ENCODE results near the gene SPTA1.

SPTA1 gene

GRCh38 chr1:158681606-158682005 lies 4.9 kb downstream of the SPTA1 start:
- no peak for DNase-seq

- DNase-seq = no peak
Measured at GRCh38 chr1:158679289-158679688, 7.2 kb downstream of the SPTA1 start.

GRCh38 chr1:158675563-158676323 lies 10.8 kb downstream of the SPTA1 start:
- DNase-seq = no peak

- DNase-seq = no peak
Measured at GRCh38 chr1:158674302-158674701, 12.2 kb downstream of the SPTA1 start.

DNA sequence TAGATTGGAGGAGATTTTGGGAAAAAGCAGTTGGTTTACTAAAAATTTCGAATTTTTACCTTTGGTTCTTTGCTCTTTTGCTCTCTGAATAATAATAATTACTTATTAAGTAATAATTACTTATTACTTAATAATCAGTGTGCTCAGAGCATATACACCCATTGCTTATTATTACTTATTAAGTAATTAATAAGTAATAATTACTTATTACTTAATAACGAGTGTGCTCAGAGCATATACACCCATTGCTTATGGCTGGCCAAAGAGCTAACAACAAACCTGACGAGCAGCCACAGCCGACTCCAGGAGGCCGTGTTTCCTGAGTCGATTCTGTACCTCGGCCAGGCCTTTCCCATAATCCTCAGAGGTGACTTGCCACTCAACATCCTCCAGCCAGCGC lies 20.5 kb downstream of the SPTA1 start:
- no peak for DNase-seq

- no peak for DNase-seq
Measured at GRCh38 chr1:158654571-158654970, 31.9 kb downstream of the SPTA1 start.

DNA sequence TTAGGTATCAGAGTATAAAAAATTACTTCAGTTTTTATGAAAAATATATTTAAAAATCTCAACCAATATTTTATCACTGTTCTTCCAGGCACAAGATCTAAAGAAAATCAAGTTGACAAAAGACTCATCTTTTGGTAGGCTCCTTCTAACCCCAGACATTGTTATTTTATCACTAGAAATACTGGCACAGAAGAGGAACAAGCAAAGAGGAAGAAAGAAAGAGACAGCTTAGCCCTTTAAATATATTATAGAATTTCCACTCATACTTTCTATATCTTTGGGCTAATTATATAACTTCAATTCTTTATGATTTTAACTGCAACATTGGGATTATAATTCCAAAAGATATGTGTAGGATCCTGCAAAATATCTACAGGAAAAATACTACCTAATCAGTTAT lies 32.4 kb downstream of the SPTA1 start:
- no peak for DNase-seq

DNA sequence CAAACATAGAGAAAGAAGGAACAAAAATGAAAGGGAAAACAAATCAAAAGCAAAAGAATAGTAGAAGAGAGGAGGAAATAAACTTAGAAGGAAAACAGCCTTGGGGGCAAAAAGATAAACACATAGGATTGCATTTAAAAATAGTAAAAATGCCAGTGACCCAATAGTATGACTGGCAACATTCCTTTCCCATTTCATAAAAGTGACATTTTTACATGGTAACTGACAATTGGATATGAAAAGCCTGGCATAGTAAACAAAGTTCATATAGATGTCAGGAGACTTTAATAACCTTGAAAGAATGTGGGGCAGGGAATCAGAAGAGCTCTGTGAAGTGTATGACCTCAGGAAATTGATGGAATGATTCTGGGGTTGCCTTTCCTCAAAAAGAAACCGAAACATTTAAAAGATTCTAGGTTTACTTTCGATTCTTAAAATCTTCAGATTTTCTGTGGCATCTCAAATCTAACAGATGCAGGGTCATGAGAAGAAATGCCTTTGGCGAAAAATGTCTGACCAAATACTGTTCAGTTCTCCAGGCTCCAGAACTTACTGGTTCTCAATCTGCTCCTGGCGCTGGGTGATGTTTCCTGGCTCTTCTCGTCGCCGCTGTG lies 33.7 kb downstream of the SPTA1 start:
- no peak for DNase-seq

- DNase-seq = no peak
Measured at GRCh38 chr1:158649052-158649451, 37.5 kb downstream of the SPTA1 start.

- no peak for DNase-seq
Measured at GRCh38 chr1:158646465-158646864, 40.0 kb downstream of the SPTA1 start.

DNA sequence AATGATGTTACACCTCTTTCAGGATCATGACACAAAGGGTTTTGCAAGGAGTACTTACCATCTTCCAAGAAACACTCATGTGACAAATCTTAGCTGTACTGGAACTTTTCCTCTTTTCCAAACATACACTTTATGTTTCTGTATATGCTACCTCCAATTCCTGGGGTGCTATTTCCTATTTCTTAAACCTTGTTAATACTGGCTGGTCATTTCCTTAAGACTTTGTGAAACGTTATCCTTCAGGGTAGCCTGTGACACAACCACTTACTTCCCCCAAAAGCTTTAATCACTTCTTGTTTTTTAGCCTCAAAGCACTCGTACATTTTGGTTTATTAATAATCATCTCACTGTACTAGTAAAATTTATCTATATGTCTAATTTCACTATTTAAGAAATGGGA lies 42.1 kb downstream of the SPTA1 start:
- no peak for DNase-seq

DNA sequence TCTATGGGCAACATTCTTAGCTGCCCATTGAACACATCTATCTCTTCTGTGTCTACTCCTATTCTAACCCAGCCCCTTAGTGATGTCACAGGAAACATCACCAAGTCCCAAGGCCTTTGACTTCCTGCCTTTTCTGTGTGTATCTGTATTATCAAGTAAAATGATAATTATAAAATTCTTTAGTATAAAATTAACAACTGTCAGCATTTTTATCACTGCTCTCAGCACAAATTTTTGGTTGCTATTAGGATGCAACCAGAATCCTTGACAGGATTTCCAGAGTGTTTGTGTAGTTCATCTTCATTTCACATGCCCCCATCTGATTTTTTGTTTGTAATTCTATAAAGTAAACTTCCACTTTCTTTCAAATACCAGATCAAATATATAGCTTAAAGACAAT lies 47.6 kb downstream of the SPTA1 start:
- no peak for DNase-seq

DNA sequence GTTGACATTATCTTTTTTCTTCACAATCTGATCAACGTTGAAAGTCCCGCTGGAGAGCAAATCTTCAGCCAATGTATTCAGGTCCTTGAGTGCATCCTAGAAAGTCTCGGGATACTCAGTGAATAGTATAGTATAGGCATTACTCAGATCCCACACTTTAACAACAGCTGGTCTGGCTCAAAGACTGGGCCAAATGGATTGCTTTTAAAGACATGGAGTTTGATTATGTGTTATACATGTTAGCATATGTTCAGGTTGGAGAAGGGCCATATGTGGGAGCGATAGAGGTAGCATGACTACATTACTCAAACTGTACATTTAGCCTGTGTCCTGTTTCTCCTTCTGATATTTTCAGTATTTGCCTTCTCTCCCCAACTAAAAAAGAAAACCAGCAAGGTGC lies 48.4 kb downstream of the SPTA1 start:
- DNase-seq = no peak

- no peak for DNase-seq
Measured at GRCh38 chr1:158613764-158614163, 72.8 kb downstream of the SPTA1 start.

- DNase-seq = no peak
Measured at GRCh38 chr1:158611916-158612315, 74.6 kb downstream of the SPTA1 start.

- no peak for DNase-seq
Measured at GRCh38 chr1:158607296-158607695, 79.2 kb downstream of the SPTA1 start.

GRCh38 chr1:158604968-158605367 lies 81.5 kb downstream of the SPTA1 start, which contains the start of gene OR10Z1:
Gene OR10Z1, plus strand, starts transcription at chr1:158605268. Its CDS starts 1,171 bp downstream, at chr1:158606439.
- no peak for DNase-seq

- DNase-seq = no peak
Measured at GRCh38 chr1:158600735-158601134, 85.8 kb downstream of the SPTA1 start.

GRCh38 chr1:158586942-158587341 lies 99.6 kb downstream of the SPTA1 start:
- DNase-seq = no peak

GRCh38 chr1:158583962-158584361 lies 102.6 kb downstream of the SPTA1 start:
- DNase-seq = no peak

GRCh38 chr1:158579733-158580132 lies 106.8 kb downstream of the SPTA1 start, which contains the start of gene OR10X1:
Gene OR10X1, minus strand, starts transcription at chr1:158579899. Its CDS starts 0 bp downstream, at chr1:158579899.
- no peak for DNase-seq

GRCh38 chr1:158577561-158577960 lies 109.0 kb downstream of the SPTA1 start:
- DNase-seq = no peak

- DNase-seq = no peak
Measured at GRCh38 chr1:158572226-158572625, 114.3 kb downstream of the SPTA1 start.

GRCh38 chr1:158570480-158570879 lies 116.0 kb downstream of the SPTA1 start, which contains the start of gene OR6P1:
Gene OR6P1, minus strand, starts transcription at chr1:158570580. Its CDS starts 6,976 bp downstream, at chr1:158563604.
- no peak for DNase-seq

All from activated CD8-positive, alpha-beta memory T cell treated with anti-CD3 and anti-CD28 coated beads for 24 hours (primary cell).